Measurements from ENCODE around the gene UFSP2.

DNA sequence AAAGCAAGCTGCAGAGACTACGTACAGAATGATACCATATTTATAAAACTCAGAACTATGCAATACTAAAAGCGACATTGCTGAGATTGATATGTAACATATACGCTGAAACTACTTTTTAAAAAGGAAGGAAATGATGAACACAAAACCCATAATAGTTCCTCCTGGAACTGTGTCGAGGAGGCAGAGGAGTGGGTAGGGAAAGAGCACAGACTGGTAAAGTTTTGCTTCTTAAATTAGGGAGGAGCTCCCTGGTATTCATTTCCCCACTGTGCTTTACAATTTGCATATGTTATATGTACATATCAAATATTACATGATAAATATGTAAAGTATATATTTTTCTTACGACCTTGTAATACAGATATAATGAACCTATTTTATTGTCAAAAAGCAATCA, 13.9 kb downstream of the UFSP2 start:
- no peak for TF ChIP-seq EZH2 (IDR thresholded peaks at IDR 0.05; ENCODE audit: insufficient read depth, low read length)
- TF ChIP-seq CTCF (IDR thresholded peaks at IDR 0.05; ENCODE audit: insufficient read depth, low read depth, low read length), result no peak
